HCT116 (cell line): ENCODE measurements around the gene CD59.

ENCODE experiments used
- CTCF ChIP-seq, 3 experiments: fragments of 200-600 bp in 1 of 3; sonication (generic) in 1 of 3; IDR thresholded peaks in 2 of 3; conservative IDR thresholded peaks in 1 of 3; 2 replicates each; pipeline ENCODE4 v1.5.1; 2012 to 2017; ENCODE audit warnings: low read depth in 2 of 3, low read length in 2 of 3, antibody characterized with exemption in 1 of 3, borderline replicate concordance in 1 of 3, control low read depth in 1 of 3, mild to moderate bottlenecking in 1 of 3, mixed read lengths in 1 of 3, mixed run types in 1 of 3, moderate library complexity in 1 of 3; ENCODE audit not compliant: insufficient read depth in 1 of 3
- EZH2 ChIP-seq: fragments of 200-600 bp; sonication (generic); IDR thresholded peaks from 2 replicates; pipeline ENCODE4 v1.6.1; 2017; ENCODE audit warnings: antibody characterized with exemption, mixed run types
- EZH2phosphoT487 ChIP-seq: fragments of 200-600 bp; IDR thresholded peaks from 2 replicates; pipeline ENCODE4 v1.6.1; 2018; ENCODE audit warnings: antibody characterized with exemption, borderline replicate concordance
- JUND ChIP-seq: IDR thresholded peaks from 2 replicates; pipeline ENCODE4 v1.6.1; 2012
- POLR2AphosphoS5 ChIP-seq: IDR thresholded peaks from 2 replicates; pipeline ENCODE4 v1.6.1; 2011; ENCODE audit warnings: mild to moderate bottlenecking, low read depth, low read length, moderate library complexity
- SRF ChIP-seq: IDR thresholded peaks from 2 replicates; pipeline ENCODE4 v1.6.1; 2012; ENCODE audit warnings: low read depth
- ZNF274 ChIP-seq: fragments of 200-500 bp; sonication (Bioruptor generic); IDR thresholded peaks from 2 replicates; pipeline ENCODE4 v1.6.1; 2014; ENCODE audit warnings: mild to moderate bottlenecking, low read depth, low read length, inconsistent platforms

- TF ChIP-seq CTCF (IDR thresholded peaks at IDR 0.05 in 2 of 3, conservative IDR thresholded peaks at IDR 0.05 in 1 of 3; ENCODE audit: borderline replicate concordance in 1 of 3, insufficient read depth in 1 of 3, low read depth in 2 of 3, low read length in 2 of 3): no peak
- no peak for TF ChIP-seq JUND
- no peak for TF ChIP-seq EZH2phosphoT487
- no peak for TF ChIP-seq POLR2AphosphoS5
- no peak for TF ChIP-seq EZH2
- TF ChIP-seq SRF: no peak
- TF ChIP-seq ZNF274: no peak
Observed at GRCh38 chr11:33695051-33695566, 41.1 kb downstream of the CD59 start.
